ENCODE results near the gene VSIR. TPM values are rescaled to one million over a fixed set of nuclear protein-coding genes. Genes with fewer than 3 reads are reported as not detected.

Gene VSIR
- total RNA-seq, 2 donors from 2014 or later = 41.2 to 42.8 TPM

GRCh38 chr10:71698737-71699136 lies 74.6 kb downstream of the VSIR start:
- H3K27me3 ChIP-seq = no peaks in the 10 kb centered on the region
- intact Hi-C loops (cut with DNase I) = loop anchor here (5.0 to 10.0 kb wide), 2 partner anchors 214 to 316 kb away; no protein-coding TSS in a partner anchor
- DNase-seq = no peak
- no peaks in the 10 kb centered on the region for H3K4me1 ChIP-seq
- no peak overlapping the region for H3K9ac ChIP-seq (ENCODE audit: low read depth in 2 of 2, low read length in 2 of 2)
- TF ChIP-seq CTCF (IDR thresholded peaks at IDR 0.05) = no peak
- H3K9me3 ChIP-seq = no peaks in the 10 kb centered on the region
- no peak overlapping the region for H3K4me3 ChIP-seq
- H3K27ac ChIP-seq = no peak overlapping the region
- no peaks in the 10 kb centered on the region for H3K36me3 ChIP-seq

GRCh38 chr10:71697938-71698709 lies 75.2 kb downstream of the VSIR start:
- no peak overlapping the region for H3K4me3 ChIP-seq
- no peak overlapping the region for H3K27ac ChIP-seq
- no peak for TF ChIP-seq CTCF (IDR thresholded peaks at IDR 0.05)
- no peak overlapping the region for H3K9ac ChIP-seq (ENCODE audit: low read depth in 2 of 2, low read length in 2 of 2)
- no peaks in the 10 kb centered on the region for H3K27me3 ChIP-seq
- DNase-seq = no peak
- intact Hi-C loops (cut with DNase I) = loop anchor here (5.0 to 10.0 kb wide), 2 partner anchors 213 to 316 kb away; no protein-coding TSS in a partner anchor
- H3K36me3 ChIP-seq = no peaks in the 10 kb centered on the region
- no peaks in the 10 kb centered on the region for H3K9me3 ChIP-seq
- H3K4me1 ChIP-seq = no peaks in the 10 kb centered on the region

Small RNAs within 50 kb of the gene (microRNA-seq; reads per million reads assigned to microRNA genes)
- gene MIR7152 = not detected

Other genes starting within 250 kb of the VSIR start
- gene C10orf105, start 53.7 kb downstream of the VSIR start, total RNA-seq = under 1 TPM in 1 of 2 donors, not detected in 1; 0.07 TPM
- 100 to 1,000 TPM; 363 to 629 TPM for gene PSAP, start 77.7 kb upstream of the VSIR start, total RNA-seq
- gene CHST3, start 190.9 kb upstream of the VSIR start, total RNA-seq = 1 to 10 TPM; 2.5 to 3.4 TPM

Data from colonic mucosa (tissue), 4 donors.